Activated CD8-positive, alpha-beta memory T cell treated with anti-CD3 and anti-CD28 coated beads, Interleukin-2, amount 50 U/mL, for 1 hour (primary cell): ENCODE results near the gene ADAM10.
"Not testable (repeated sequence)": the region's sequence is repeated elsewhere in the genome, so short reads cannot be mapped to it uniquely, and the experiment has no call there.

Experiments
- DNase-seq: peaks from one replicate; pipeline ENCODE4 v3.0.0-alpha.2; 2020; ENCODE audit errors: extremely low read depth

ADAM10 gene

DNA sequence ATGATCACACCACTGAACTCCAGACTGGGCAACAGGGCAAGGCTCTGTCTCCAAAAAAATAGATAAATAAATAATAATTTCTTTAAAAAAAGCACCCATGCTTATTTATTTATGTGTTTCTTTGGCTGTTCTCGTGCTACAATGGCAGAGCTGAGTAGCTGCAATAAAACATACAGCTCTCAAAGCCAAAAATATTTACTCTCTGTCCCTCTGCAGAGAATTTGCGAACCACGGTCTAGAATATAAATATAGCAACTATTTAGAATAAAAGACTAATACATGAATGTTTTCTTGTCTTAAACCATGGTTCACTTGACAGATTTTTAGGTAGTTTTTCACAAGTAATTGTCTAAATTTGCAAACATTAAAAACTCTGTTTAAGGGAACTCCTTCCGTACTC lies 72.7 kb downstream of the ADAM10 start:
- DNase-seq, result no peak

DNA sequence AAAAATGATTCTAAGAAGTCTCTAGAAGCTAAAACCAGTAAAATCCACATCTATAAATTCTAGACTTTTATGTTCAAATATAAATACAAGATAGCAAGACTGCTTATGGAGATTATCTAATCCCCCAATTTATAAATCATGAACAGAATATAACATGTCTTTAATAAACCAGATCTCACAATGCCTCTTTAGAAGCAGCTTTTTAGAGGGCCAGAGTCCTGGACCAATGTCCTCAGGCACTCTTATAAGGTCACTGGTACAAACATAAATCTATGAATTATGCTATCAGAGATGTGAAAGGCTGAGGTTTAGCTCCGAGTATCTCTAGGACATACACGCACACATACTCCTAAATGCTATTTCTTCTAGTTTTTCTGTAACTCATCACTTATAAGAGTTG lies 78.3 kb downstream of the ADAM10 start:
- DNase-seq, result no peak

DNA sequence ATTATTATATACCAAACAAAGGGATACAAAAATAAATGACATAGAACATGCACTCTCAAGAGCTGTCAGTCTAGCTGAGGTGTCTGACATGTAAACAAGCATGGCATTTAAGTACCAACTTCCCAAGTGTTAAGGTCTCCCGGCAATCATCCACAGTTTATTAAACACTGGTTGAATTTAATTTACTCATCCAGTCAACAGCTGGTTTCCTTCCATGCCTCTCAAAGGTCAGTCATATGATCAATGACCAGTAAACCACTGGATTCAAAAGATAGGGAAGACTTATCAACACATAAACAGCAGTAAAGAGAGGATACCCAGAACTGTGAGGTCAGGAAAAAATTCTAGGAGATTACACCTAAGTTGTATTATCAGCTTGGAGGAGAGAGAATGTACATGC lies 80.4 kb downstream of the ADAM10 start:
- no peak for DNase-seq

DNA sequence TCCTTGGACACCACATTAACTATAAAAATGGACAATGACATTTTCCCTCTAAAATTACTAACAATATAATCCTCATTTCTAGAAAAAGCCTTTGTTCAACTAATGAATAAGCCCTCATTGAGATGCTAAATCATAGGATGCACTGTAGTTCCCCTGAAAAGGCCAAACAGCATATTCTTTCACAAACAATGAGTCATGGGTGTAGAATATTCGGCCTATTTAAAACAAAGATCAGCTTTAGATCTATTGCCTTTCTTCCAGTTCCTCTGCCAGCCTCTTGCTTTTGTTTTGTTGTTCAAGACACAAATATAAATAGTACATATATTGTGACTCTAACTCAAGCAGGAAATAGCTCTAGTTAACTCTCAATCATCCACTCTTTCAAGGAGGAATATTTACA lies 82.5 kb downstream of the ADAM10 start:
- no peak for DNase-seq

DNA sequence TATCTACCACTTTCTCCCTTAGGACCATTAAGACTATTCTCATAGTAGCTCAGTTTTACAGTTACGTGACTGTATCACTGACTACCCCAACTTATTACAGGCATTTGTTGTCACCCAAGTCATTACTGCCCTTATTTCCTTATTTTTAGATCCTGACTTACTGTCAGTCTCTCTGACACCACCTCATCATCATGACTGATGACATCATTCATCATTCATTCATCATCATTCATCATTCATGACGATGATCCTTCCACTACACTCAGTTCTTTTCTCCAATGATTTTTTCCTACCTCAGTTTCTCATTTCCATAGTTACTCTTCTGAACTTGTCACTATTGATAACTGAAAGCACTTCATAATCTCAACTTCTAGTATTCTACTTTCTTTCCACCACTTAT lies 83.8 kb downstream of the ADAM10 start:
- no peak for DNase-seq

DNA sequence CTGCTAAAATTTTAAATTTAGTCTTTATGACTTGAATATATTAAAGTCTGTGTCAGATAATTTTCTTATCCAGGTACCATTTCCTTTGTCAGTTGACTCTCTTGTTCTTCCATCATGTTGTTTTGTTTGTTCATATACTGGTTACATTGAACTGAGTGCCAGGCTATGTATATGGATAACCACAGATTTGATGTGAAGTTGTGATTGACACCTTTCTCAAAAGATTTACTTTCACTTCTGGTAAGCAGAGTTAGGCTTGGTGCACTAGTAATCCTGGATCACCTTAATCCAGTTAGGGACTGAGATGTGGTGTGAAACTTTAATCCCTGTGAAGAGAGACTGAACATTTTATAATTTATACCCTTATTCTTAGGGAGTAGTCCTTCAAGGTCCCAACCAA lies 99.4 kb downstream of the ADAM10 start:
- DNase-seq, result no peak

DNA sequence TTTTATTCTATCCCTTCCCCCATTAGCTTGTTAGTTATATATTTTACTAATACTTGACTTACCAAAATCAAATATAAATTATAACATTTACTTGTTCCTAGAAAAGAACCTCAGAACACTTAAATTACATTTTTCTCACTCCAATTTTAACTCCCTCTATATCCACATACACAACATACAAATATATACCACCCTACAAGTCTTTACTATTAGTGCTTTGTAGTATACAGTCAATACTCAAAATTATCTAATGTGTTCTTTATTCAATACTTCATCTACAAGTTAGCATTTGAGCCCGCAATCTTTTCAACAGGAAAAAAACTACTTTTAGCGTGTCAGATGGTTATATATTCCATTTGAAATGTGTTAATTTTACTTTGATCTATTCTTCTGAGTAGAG lies 100.3 kb downstream of the ADAM10 start:
- no peak for DNase-seq

DNA sequence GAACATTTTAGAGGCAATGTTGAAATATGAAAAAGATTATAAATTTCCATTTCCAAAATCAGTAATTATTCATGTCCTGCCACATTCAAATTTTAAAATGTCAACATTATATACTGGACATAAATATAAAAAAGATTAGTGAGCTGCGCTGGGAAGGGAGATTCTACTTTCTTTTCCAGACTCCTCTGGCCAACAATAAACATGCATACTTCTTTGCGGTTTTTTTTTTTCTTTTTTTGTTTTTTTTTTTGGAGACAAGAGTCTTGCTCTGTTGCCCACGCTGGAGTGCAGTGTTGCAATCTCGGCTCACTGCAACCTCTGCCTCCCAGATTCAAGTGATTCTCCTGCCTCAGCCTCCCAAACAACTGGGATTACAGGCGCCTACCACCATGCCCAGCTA lies 105.5 kb downstream of the ADAM10 start:
- no peak for DNase-seq

DNA sequence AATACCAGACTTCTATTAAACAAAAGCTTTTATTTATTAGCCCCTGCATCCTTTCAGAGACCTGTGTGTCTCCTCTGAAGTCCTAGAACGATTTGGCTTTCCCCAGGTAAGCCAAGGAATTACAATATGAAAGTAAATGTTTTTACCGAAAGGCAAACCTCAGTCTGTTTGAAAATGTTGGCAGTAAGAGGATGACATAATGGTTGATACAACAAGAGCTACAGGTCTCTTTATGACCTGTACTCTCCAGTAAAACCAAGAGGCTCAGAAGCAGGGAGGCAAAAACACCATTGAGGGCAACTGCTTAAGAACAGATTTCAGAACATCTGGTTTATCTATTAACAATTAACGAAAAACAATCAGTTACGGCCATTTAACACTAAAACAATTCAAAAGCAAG lies 107.8 kb downstream of the ADAM10 start:
- DNase-seq, result no peak

DNA sequence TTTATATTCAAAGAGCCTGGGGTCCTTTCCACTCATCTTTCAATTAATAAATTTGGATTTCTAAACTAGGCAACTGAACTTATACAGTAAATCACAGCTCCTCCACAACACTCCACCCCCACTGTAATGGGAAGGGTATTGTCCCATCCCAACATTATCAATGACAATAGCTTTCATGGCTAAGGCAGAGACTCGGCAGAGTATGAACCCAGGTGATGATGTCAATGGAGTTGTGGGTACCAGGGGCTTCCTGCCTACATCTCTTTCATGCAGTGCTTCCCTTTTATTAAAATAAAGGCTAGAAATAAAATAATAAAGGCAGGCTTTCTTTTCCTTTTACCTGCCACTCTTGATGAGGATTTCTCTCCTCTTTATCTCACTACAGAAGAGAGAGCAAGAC lies 109.5 kb downstream of the ADAM10 start:
- DNase-seq, result no peak

DNA sequence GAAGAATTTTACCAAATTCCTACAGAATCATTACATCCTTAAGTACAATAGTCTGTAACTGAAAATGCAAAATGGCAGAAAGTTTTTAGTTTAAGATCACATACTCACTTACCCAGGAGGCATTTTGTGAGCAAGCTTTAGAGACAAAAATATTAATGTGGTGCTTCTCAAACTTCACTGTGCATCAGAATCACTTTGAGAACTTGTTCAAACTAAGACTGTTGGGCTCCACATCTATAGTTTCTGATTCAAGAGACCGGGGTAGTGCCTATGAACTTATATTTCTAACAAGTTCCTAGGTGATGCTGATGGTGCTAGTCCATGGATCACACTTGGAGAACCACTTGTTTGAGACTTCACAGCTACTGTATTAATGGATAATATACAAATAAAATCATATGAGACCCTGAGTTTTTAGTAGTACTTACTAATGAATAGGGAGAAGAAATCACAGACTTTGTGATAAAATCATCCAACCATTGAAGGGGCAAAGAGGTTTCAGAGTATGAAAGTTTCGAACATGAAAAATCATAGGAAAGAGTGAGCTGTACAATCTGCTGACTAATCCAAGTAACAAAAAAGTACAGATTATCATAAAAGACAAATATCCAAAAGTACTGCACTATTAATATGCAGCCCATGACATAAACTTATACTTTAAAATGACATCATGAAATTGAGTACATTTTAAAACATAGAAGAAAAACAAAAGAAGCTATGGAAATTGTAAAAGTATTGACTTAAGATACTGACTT lies 110.3 kb downstream of the ADAM10 start:
- DNase-seq, result no peak

DNA sequence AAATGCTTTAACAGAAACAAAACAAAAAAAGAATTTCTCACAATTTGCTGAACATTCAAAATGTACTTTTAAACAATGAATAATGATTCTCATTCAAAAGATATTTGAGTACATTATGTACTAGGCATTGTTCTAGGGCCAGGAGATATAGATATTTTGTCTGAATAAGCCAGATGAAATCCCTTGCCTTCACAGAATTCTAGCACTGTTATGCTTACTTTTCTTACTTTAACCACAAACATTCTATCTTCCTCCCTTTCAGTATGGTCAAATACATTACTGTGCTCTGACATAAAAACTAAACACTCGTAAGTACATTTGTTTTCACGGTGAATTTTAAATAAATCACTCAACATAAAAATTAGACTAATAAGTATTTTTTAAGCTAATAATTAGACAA lies 116.7 kb downstream of the ADAM10 start:
- no peak for DNase-seq

DNA sequence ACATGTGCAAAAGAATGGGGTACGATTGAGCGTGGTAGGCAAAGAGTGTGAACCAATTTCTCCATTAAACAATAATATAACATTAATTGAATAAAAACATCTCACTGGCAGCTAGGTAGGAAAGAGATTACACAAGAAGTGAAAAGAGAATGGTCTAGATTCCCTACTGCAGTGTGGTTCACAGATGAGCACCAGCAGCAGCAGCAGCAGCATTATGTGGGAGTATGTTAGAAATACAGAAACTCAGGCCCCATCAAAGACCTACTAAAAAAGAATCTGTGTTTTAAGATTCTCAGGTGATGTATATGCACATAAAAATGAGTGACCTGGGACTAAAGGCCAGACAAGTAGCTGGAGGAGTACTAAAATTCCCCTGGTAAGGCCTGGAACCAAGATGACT lies 118.2 kb downstream of the ADAM10 start:
- no peak for DNase-seq

DNA sequence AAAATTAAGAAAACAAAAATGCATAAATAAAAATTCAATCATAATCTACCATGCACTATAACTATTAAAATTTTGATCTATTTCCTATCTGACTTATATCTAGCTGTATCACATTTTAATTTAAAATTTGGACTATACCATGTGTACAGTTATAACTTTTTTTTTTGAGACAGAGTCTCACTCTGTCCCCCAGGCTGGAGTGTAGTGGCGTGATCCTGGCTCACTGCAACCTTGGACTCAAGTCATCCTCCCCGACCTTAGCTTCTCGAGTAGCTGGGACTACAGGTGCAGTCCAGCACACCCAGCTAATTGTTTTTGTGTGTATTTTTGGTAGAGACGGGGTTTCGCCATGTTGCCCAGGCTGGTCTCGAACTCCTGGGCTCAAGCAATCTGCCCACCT lies 119.9 kb downstream of the ADAM10 start:
- no peak for DNase-seq

DNA sequence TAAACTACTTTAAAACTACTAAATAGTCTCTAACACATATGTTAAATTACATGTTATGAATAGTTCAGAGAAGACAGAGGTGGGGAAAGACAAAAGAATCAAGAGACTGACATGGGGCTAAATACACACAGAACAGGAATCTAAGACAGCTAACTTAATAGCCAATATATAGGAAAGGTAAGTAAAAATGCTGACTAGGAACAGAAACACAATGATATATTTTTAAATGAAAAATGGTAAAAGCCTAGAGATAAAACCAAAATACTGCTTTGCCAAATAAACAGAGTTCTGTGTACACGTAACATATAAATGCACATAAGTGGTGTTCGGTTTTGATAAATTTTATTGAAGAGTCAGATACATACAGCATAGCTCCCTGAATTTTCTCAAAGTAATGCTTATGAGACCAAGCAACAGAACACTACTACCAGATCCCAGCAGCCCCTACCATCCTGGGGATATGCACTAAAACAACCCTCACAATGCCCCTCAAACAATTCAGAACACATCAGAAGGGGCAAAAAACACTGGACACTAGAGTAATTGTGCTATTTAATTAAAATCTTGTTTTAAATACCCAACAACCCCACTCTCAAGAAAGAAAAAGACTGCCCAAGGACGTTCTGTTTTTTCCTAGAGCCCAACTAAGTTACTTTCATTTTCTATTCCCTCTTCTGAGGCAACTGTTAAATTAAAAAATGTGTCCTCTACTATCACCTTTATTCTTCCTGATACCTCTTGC lies 121.1 kb downstream of the ADAM10 start:
- no peak for DNase-seq

DNA sequence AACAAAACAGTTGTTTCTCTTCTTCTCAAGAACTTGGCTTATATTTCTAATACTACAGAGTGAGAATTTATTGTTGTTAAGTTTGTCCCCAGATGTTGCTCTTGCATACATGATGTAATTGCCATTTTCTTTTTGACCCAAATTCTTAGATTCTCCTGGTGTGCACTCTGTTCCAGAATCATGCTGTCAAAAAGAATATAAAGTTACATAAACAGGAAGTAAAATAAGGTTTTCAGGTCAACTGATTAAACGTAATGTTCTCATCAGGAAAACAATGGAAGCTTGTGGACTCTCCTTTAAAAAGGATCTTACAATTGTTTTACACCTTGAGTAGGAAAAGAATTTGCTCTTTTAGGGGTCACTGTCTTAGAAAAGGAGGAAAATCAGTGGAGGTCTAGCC lies 121.8 kb downstream of the ADAM10 start:
- DNase-seq, result no peak

DNA sequence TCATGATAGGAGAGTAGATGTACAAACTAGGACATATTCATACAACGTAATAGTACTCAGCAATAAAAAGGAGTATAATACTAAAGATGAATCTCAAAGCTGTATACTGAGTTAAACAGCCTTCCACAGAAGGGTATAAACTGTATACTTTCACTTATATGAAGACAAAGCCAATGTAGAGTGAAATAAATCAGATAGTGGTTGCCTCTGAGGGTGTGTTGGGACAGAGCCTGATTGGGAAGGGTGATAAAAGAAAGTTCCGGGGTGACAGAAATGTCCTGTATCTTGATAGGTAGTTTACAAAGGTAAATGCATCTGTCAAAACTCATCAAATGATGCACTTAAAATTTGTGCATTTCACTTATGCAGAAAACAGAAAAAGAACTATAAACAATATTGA lies 122.5 kb downstream of the ADAM10 start:
- DNase-seq, result no peak

DNA sequence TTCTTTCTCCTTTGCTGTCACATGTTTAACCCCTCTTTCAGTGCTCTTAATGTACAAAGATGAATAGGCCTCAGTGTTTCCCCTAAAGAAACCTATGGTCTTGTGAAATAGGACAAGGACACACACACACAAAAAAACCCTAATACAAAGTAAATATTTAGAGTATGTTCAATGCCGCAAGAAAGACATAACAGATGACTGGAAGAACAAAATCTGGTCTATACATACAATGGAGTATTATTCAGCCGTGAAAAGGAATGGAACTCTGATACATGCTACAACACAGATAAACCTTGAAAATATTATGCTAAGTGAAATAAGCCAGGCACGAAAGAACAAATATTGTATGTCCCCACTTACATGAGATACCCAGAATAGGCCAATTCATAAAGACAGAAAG lies 123.1 kb downstream of the ADAM10 start:
- no peak for DNase-seq

DNA sequence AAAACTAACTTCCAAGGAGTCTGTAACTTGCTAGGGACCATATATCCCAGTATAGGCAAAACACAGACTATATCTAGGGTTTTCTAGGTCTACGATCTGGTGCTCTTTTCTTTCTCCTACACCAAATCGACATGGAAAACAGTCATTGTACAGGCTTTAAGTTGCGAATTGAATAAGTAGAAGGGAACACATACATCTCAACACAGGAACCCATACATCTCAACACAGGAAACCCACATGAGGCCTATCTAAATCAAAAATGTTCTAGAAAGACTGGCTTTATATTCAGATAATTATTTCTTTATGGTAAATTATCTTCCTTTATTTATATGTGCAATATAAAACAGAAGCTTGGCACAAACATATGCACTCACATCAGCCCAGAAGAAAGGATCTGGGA lies 126.6 kb downstream of the ADAM10 start:
- no peak for DNase-seq

DNA sequence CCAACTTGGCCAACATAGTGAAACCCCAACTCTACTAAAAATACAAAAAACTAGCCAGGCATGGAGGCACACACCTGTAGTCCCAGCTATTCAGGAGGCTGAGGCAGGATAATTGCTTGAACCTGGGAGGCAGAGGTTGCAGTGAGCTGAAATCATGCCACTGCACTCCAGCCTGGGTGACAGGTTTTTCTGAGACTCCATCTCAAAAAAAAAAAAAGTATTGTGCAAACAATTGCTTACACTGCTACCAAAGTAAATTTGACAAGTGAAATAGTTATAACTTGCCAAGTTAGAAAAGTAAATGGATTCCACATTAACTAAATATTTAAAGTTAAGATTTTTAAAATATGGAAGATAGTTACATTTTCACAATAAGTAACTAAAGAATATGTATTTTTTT lies 129.2 kb downstream of the ADAM10 start:
- not testable (repeated sequence) for DNase-seq

DNA sequence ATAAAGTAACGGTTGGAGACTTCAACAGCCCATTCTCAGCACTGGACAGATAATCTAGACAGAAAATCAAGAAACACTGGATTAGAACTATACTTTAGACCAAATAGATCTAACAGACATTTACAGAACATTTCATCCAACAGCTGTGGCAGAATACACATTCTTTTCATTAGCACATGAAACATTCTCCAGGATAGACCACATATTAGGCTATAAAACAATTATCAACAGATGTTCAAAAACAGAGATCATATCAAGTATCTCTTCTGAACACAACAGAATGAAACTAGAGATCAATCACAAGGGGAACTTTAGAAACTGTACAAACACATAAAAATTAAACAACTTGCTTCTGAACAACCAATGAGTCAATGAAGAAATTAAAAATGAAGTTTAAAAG lies 133.3 kb downstream of the ADAM10 start:
- no peak for DNase-seq

DNA sequence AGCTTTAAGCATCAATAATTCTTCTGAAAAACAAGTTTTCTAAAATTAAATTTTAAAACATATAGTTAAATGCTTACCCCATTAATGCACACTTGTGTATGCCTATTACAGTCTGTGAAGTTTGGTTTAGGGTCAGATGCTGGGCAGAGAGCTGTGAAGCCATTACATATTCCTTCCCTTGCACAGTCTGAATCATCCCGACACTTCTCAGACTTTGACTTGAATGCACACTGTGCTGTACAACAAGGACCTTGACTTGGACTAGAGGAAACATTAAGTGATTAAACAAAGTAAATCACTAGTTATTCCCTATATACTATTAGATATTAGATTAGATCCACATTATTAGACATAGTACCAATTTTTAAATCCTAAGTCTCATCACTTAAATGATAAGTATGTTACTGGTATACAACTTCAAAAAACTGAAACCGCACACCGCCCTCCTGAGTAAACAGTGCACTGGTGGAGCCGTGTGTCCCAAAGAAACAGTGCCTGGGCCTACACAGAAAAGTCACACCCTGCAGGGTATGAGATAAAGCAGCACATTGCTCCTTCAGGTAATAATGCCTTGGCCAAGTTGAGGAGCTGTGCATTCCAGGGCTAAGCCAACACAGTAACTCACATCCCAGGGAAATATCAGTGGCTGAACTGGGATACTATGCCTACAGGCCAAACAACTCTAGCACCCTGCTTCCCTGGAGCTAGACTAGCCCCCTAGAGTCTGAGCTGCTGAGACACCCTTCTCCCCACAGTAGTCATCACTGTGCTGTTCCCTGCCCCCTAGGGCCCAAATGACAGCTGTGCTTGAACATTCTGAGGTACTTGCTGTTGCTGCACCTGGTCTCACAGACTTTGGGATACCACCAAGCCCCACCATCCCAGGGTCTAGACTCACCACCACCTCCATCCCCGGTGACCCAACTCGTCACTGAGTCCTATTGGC lies 137.5 kb downstream of the ADAM10 start:
- DNase-seq, result no peak

DNA sequence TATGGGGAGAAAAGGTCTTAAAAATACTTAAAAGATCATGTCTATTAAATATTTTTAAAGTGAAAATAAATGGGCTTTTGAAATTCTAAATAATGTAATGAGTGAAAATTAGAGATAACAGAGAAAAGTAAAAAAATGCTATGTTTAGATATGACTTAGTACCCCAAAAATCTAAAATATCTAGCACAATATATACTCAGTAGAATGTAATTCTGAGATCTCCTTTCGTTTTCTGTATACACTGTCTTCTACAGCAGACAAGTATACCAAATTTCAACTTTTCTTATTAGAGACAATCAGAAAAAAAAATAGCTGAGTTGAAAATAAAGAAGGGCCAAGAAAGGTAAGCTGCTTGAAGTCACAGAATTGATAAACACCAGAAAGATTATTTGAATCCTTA lies 140.8 kb downstream of the ADAM10 start:
- DNase-seq, result no peak
